H1 (cell line): ENCODE measurements around the gene RABGGTA.

Experiments
- CREB1 ChIP-seq: IDR thresholded peaks from 2 replicates; pipeline ENCODE4 v1.6.1; 2012; ENCODE audit warnings: inconsistent platforms
- CTCF ChIP-seq, 3 experiments: IDR thresholded peaks; 1 replicate in 2 of 3; 2 replicates in 1 of 3; pipeline versions ENCODE4 v1.5.1 to v1.6.1; 2011; ENCODE audit warnings: low read length in 3 of 3, mild to moderate bottlenecking in 3 of 3, inconsistent platforms in 2 of 3, low read depth in 1 of 3, moderate library complexity in 1 of 3; ENCODE audit not compliant: insufficient read depth in 1 of 3; ENCODE audit errors: control extremely low read depth in 1 of 3
- EZH2 ChIP-seq: fragments of 200-600 bp; sonication (generic); IDR thresholded peaks from 2 replicates; pipeline ENCODE4 v1.7.1; 2012; ENCODE audit warnings: low read depth, mild to moderate bottlenecking, moderate library complexity, low read length, inconsistent platforms; ENCODE audit not compliant: severe bottlenecking
- HDAC2 ChIP-seq, 2 experiments: fragments of 300-600 bp in 1 of 2; sonication (generic) in 1 of 2; IDR thresholded peaks; 2 replicates each; pipeline ENCODE4 v1.6.1; 2011 to 2012; ENCODE audit warnings: low read depth in 2 of 2, low read length in 2 of 2, mild to moderate bottlenecking in 2 of 2, moderate library complexity in 2 of 2, borderline replicate concordance in 1 of 2, inconsistent platforms in 1 of 2
- KDM5A ChIP-seq: fragments of 200-600 bp; IDR thresholded peaks from 2 replicates; pipeline ENCODE4 v1.7.1; 2012; ENCODE audit warnings: mild to moderate bottlenecking, low read length, inconsistent platforms, mixed read lengths
- POLR2A ChIP-seq, 2 experiments: IDR thresholded peaks; 1 replicate in 1 of 2; 2 replicates in 1 of 2; pipeline ENCODE4 v1.6.1; 2011; ENCODE audit warnings: low read depth in 2 of 2, low read length in 2 of 2, mild to moderate bottlenecking in 2 of 2; ENCODE audit errors: control extremely low read depth in 1 of 2
- POLR2AphosphoS5 ChIP-seq: IDR thresholded peaks from 2 replicates; pipeline ENCODE4 v1.6.1; 2011; ENCODE audit warnings: low read depth, low read length
- SRF ChIP-seq: IDR thresholded peaks from 2 replicates; pipeline ENCODE4 v1.6.1; 2011; ENCODE audit warnings: mild to moderate bottlenecking, low read depth, low read length, moderate library complexity
- ZNF274 ChIP-seq: IDR thresholded peaks from 2 replicates; pipeline ENCODE4 v1.7.0; 2012; ENCODE audit warnings: low read length, borderline replicate concordance; ENCODE audit errors: extremely low read depth

- TF ChIP-seq CTCF (IDR thresholded peaks at IDR 0.05; ENCODE audit: control extremely low read depth in 1 of 3, insufficient read depth in 1 of 3, low read depth in 1 of 3, low read length in 3 of 3) (no peak), KDM5A (no peak), POLR2AphosphoS5 (no peak), POLR2A (IDR thresholded peaks at IDR 0.05; ENCODE audit: control extremely low read depth in 1 of 2, low read depth in 2 of 2, low read length in 2 of 2) (no peak), HDAC2 (IDR thresholded peaks at IDR 0.05; ENCODE audit: borderline replicate concordance in 1 of 2, low read depth in 2 of 2, low read length in 2 of 2) (no peak), EZH2 (no peak), SRF (no peak), CREB1 (no peak), ZNF274 (no peak)
These were observed 43.2 kb upstream of the RABGGTA start for GRCh38 chr14:24314377-24315193.
